ENCODE results near the gene PVALB. TPM values are rescaled to one million over a fixed set of nuclear protein-coding genes. Genes with fewer than 3 reads are reported as not detected.
A peak's percentile ranks its signal among the peaks of the same experiment; 100 is the strongest.

PVALB gene
- total and polyA plus RNA-seq, 4 donors = 0.56 to 3.4 (median 1.1) TPM

- DNase-seq (ENCODE audit: low spot score) = no peak
- no peak overlapping the region for H3K9ac ChIP-seq (ENCODE audit: low read depth in 1 of 2, low read length in 2 of 2)
- 68% methylated on average over 11 of the region's 11 CpGs for WGBS
- H3K27ac ChIP-seq (ENCODE audit: low read depth in 1 of 2, low read length in 2 of 2) = no peak overlapping the region
- H3K27me3 ChIP-seq (ENCODE audit: control insufficient read depth in 4 of 4, insufficient read depth in 4 of 4, low read length in 3 of 4) = no peaks in the 10 kb centered on the region
- no peak overlapping the region for H3K4me3 ChIP-seq (ENCODE audit: low read depth in 1 of 3, low read length in 3 of 3)
- no peaks in the 10 kb centered on the region for H3K9me3 ChIP-seq (ENCODE audit: control insufficient read depth in 4 of 4, low read length in 3 of 4)
- TF ChIP-seq CTCF (IDR thresholded peaks at IDR 0.05; ENCODE audit: low read depth, low read length, missing input control) (no peak), TAF1 (conservative IDR thresholded peaks at IDR 0.05) (no peak), ATF3 (IDR thresholded peaks at IDR 0.05) (no peak), MAX (IDR thresholded peaks at IDR 0.05) (no peak), FOXA2 (IDR thresholded peaks at IDR 0.05) (no peak), GABPA (IDR thresholded peaks at IDR 0.05 in 1 of 2, conservative IDR thresholded peaks at IDR 0.05 in 1 of 2) (no peak), FOXA1 (IDR thresholded peaks at IDR 0.05) (no peak), HNF4A (conservative IDR thresholded peaks at IDR 0.05) (no peak), RXRA (IDR thresholded peaks at IDR 0.05) (no peak), HNF4G (IDR thresholded peaks at IDR 0.05) (no peak), REST (IDR thresholded peaks at IDR 0.05) (no peak), JUND (IDR thresholded peaks at IDR 0.05) (no peak)
- peaks cover 2 to 9% (median 7%) of the 10 kb centered on the region in 4 donors for H3K4me1 ChIP-seq (ENCODE audit: control insufficient read depth in 4 of 4, insufficient read depth in 4 of 4, low read length in 3 of 4)
- peaks cover 0 to 2% (median 0%) of the 10 kb centered on the region in 4 donors for H3K36me3 ChIP-seq (ENCODE audit: control insufficient read depth in 4 of 4, insufficient read depth in 3 of 4, low read depth in 1 of 4, low read length in 3 of 4)
Observed at GRCh38 chr22:36770513-36771231, 46.2 kb downstream of the PVALB start.

GRCh38 chr22:36769541-36770512 is 47.0 kb downstream of the PVALB start:
- DNase-seq (ENCODE audit: low spot score) = no peak
- peak; percentile 66 for TF ChIP-seq NR2F2 (IDR thresholded peaks at IDR 0.05)
- no peak for TF ChIP-seq YY1 (IDR thresholded peaks at IDR 0.05)

More at GRCh38 chr22:36769541-36770512, 47.0 kb downstream of the PVALB start:
- 75% methylated on average over 23 of the region's 23 CpGs for WGBS
- no peak overlapping the region for H3K27ac ChIP-seq (ENCODE audit: low read depth in 1 of 2, low read length in 2 of 2)
- H3K36me3 ChIP-seq (ENCODE audit: control insufficient read depth in 4 of 4, insufficient read depth in 3 of 4, low read depth in 1 of 4, low read length in 3 of 4) = peaks cover 0 to 2% (median 0%) of the 10 kb centered on the region in 4 donors
- no peak overlapping the region for H3K9ac ChIP-seq (ENCODE audit: low read depth in 1 of 2, low read length in 2 of 2)
- no peaks in the 10 kb centered on the region for H3K9me3 ChIP-seq (ENCODE audit: control insufficient read depth in 4 of 4, low read length in 3 of 4)
- peaks cover 0 to 1% (median under 1%) of the 10 kb centered on the region in 4 donors for H3K4me1 ChIP-seq (ENCODE audit: control insufficient read depth in 4 of 4, insufficient read depth in 4 of 4, low read length in 3 of 4)
- no peaks in the 10 kb centered on the region for H3K27me3 ChIP-seq (ENCODE audit: control insufficient read depth in 4 of 4, insufficient read depth in 4 of 4, low read length in 3 of 4)
- H3K4me3 ChIP-seq (ENCODE audit: low read depth in 1 of 3, low read length in 3 of 3) = no peak overlapping the region

Data from liver (tissue), 9 donors.